Adipocyte (in vitro differentiated cells): Measurements from ENCODE around the gene CCN6.
A peak's percentile ranks its signal among the peaks of the same experiment; 100 is the strongest.
"Not testable (repeated sequence)": the region's sequence is repeated elsewhere in the genome, so short reads cannot be mapped to it uniquely, and the experiment has no call there.

ENCODE experiments used
- DNase-seq: peaks from one replicate; pipeline ENCODE4 v3.0.0-alpha.2; 2015; ENCODE audit warnings: low read depth
- H3K27me3 ChIP-seq: replicated peaks from 2 replicates; pipeline ENCODE4 v1.7.0; 2013; ENCODE audit warnings: mild to moderate bottlenecking, low read length, moderate library complexity; ENCODE audit not compliant: control insufficient read depth, insufficient read depth
- H3K36me3 ChIP-seq: 2 replicates; pipeline ENCODE4 v1.7.0; 2013; ENCODE audit warnings: low read length, mild to moderate bottlenecking, moderate library complexity; ENCODE audit not compliant: control insufficient read depth, insufficient read depth, severe bottlenecking
- H3K4me1 ChIP-seq: 2 replicates; pipeline ENCODE4 v1.7.0; 2013; ENCODE audit warnings: mild to moderate bottlenecking, low read length, moderate library complexity; ENCODE audit not compliant: control insufficient read depth, insufficient read depth
- H3K4me3 ChIP-seq: 2 replicates; pipeline ENCODE4 v1.7.0; 2013; ENCODE audit warnings: mild to moderate bottlenecking, low read length, moderate library complexity
- H3K9ac ChIP-seq: 2 replicates; pipeline ENCODE4 v1.7.0; 2013; ENCODE audit warnings: mild to moderate bottlenecking, low read length, moderate library complexity
- H3K9me3 ChIP-seq: 2 replicates; pipeline ENCODE4 v1.7.0; 2013; ENCODE audit warnings: mild to moderate bottlenecking, low read length, moderate library complexity; ENCODE audit not compliant: control insufficient read depth

Gene CCN6

DNA sequence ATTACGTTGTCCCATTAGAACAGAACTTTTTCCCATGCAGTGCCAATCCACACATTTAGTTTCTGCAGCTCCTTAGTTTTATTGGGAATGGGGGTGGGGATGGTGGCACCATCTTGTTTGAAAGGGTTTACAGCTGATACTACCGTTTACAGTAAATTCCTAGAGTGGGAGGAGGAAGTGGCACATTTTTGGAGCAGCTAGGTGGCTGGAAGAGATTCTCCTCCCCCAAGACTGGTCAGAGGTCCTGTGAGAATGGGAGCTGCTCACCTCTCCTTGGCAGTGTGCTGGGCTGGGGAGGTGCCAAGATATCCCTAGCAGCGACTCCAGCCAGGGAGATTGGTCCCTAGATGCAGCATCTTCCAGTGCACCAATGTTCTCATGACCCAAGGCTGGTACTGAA lies 12.4 kb upstream of the CCN6 start:
- H3K4me1 ChIP-seq, result peaks cover 77% of the 10 kb centered on the region

GRCh38 chr6:112043032-112044007 lies 10.6 kb upstream of the CCN6 start:
- H3K9me3 ChIP-seq, result no peaks in the 10 kb centered on the region
- H3K9ac ChIP-seq, result peak overlapping the region; percentile 95

More for the DNA sequence above, 12.4 kb upstream of the CCN6 start:
- DNase-seq, result no peak
- H3K9me3 ChIP-seq, result no peaks in the 10 kb centered on the region
- H3K4me3 ChIP-seq, result no peak overlapping the region
- H3K9ac ChIP-seq, result peak overlapping the region; percentile 25
- no peaks in the 10 kb centered on the region for H3K27me3 ChIP-seq
- no peaks in the 10 kb centered on the region for H3K36me3 ChIP-seq

DNA sequence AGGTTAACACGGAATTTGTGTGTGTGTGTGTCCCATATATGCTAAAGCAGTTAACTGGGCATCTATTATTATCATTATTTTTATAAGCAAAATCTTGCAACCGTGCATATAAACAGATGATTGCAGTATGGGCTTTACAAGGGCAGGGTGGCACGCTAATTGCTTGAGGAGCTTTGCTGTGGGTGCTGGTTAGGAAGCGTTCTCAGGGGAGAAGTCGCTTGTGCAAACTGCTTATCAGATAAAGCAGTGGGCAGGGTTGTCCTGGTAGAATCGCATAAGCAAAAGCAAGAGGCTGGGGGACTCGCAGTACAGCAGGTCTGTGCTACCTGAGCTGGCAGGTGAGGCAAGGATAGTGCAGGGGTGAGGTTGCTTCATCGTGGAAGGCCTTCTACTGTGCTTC lies 9.7 kb upstream of the CCN6 start:
- no peaks in the 10 kb centered on the region for H3K27me3 ChIP-seq
- DNase-seq, result peak; percentile 11
- H3K36me3 ChIP-seq, result no peaks in the 10 kb centered on the region

More at GRCh38 chr6:112043032-112044007, 10.6 kb upstream of the CCN6 start:
- Histone ChIP-seq H3K36me3 (no peaks in the 10 kb centered on the region), H3K4me1 (peaks cover 61% of the 10 kb centered on the region), H3K27me3 (no peaks in the 10 kb centered on the region), H3K4me3 (peak overlapping the region; percentile 89)
- DNase-seq, result peak; percentile 96

DNA sequence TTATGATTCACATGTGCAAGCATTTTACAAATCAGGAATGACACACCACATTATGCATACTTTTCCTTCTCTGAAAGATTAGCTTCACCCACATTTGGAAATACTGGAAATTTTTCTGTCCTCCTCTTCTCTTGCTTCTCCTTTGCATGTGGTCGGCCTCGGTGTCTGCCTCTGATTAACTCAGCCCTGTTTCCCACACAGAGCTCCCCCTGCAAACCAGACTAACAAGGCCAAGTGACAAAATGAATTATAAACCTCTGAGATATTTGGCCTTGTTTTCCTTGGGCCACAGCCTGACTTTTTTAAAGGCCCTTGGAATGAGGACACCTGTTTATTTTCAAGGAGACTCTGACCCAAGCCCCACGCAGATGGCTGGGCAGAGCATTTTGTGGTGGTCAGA lies 9.0 kb upstream of the CCN6 start:
- Histone ChIP-seq H3K4me1 (peaks cover 50% of the 10 kb centered on the region), H3K9me3 (no peaks in the 10 kb centered on the region), H3K9ac (peak overlapping the region; percentile 42), H3K36me3 (no peaks in the 10 kb centered on the region), H3K27me3 (no peaks in the 10 kb centered on the region), H3K4me3 (no peak overlapping the region)
- peak; percentile 84 for DNase-seq

More for the DNA sequence above, 9.7 kb upstream of the CCN6 start:
- Histone ChIP-seq H3K4me1 (peaks cover 56% of the 10 kb centered on the region), H3K9ac (peak overlapping the region; percentile 95), H3K4me3 (peak overlapping the region; percentile 89), H3K9me3 (no peaks in the 10 kb centered on the region)

GRCh38 chr6:112047523-112047922 lies 6.4 kb upstream of the CCN6 start:
- H3K4me3 ChIP-seq, H3K27me3 ChIP-seq, H3K9ac ChIP-seq, H3K36me3 ChIP-seq, H3K9me3 ChIP-seq, DNase-seq: not testable (repeated sequence)
- H3K4me1 ChIP-seq, result peaks cover 26% of the 10 kb centered on the region

DNA sequence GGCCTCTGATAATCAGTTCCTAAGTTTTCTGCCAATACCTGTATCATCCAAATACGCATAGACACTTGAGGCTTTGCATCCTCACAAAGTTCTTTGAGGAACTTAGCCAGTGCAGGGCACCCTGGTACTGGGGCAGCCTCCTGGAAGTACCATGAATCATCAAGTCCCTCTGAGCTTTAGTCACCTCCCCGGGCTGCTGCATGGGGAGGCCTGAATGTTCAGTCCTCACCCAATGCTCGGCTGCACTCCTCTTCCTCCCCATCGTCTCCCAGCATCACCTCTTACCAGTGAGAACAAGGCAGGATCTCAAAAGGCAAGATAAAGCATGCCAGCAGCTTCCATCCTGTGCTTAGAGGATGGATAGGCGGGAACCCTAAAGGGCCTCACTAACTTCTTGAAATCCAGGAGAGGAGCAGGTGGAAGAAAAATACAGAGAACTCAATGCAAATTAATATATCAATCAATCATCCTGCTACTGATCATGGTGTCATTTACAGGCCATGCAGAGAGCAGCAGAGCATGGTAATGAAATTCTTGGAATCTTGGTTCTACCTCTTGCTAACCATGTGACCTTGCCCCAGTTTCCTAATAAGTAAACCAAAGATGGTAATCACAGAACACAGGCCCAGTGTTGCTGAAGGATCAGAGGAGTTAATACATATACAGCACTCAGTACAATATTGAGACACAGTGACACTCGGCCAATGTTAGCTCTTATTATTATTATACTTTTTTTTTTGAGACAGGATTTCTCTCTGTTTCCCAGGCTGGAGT lies 4.7 kb upstream of the CCN6 start:
- Histone ChIP-seq H3K4me3 (no peak overlapping the region), H3K9ac (no peak overlapping the region), H3K9me3 (peaks cover 8% of the 10 kb centered on the region), H3K27me3 (no peaks in the 10 kb centered on the region), H3K36me3 (no peaks in the 10 kb centered on the region), H3K4me1 (peaks cover 17% of the 10 kb centered on the region)
- peak; percentile 8 for DNase-seq

DNA sequence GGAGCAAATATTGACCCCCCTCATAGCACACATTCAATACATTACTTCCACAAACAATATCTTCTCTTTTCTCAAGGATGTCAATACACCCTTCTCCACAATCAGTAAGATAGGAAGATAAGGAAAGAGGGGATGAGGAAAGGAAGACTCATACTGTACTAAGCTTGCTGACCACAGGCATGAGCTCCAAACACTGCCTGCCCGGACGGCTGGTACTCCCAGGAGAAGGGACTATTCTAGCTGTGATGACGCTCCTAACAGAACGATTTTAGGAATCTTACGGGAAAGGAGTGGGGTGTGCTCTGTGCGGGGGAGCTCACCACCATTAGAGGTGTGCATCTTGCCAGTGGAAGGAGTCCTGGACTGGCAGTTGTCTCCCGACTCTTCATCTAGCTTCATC lies 3.9 kb upstream of the CCN6 start:
- Histone ChIP-seq H3K36me3 (no peaks in the 10 kb centered on the region), H3K9ac (no peak overlapping the region), H3K4me3 (no peak overlapping the region), H3K27me3 (no peaks in the 10 kb centered on the region), H3K4me1 (peaks cover 9% of the 10 kb centered on the region), H3K9me3 (peaks cover 8% of the 10 kb centered on the region)
- no peak for DNase-seq

DNA sequence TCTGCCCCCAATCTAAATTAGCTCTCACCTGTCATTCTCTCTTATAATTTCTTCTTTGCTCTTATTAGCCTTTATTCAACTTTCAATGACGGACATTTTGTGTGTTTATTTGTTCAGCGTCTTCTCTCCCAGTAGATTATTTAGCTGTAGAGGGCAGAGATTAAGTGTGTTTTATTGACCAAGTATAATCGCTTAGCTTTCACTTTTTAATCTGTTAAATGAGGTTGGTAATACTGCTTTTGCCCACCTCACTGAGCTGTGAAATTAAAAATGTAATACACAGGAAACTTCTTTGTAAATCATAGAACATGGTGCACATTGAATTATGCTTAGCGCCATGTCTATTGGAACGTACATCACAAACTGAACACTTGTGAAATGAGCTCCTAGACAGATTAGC lies 3.5 kb upstream of the CCN6 start:
- Histone ChIP-seq H3K36me3 (no peaks in the 10 kb centered on the region), H3K9me3 (peaks cover 8% of the 10 kb centered on the region), H3K4me3 (no peak overlapping the region), H3K27me3 (no peaks in the 10 kb centered on the region), H3K9ac (no peak overlapping the region), H3K4me1 (peaks cover 5% of the 10 kb centered on the region)
- no peak for DNase-seq

- H3K4me1 ChIP-seq, H3K4me3 ChIP-seq, H3K9me3 ChIP-seq, H3K27me3 ChIP-seq, H3K36me3 ChIP-seq, H3K9ac ChIP-seq, DNase-seq: not testable (repeated sequence)
Observed at GRCh38 chr6:112051251-112051740, 2.6 kb upstream of the CCN6 start.

DNA sequence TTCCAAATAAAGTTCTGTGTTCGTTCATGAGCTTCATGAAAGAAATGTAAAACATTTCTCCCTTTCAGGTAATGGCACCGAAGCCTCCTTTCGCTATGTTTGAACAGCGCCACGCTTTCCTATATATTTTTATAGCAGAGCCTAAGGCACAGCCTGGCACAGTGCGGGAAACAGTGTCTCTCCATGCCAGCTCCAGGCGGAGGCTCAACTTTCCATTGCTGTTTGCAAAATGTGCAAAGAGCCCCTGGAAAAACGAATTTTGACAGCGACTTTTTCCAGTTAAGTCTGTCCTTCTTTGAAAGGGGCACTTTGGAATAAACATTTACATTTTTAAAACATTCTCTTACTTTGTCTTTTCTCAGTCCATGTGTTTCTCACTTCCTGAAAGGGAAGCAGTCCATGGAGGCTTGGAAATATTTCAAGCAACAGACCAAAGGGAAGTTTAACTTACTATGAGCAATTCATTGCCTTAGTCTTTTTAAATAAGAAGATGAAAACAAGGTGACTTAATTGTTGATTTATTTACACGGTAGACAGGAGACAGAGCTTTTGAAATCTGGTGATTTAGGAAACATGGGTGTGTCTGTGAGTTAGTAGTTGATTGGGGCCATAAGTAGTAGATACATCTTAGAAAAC lies 769 bp downstream of the CCN6 start:
- H3K36me3 ChIP-seq, result no peaks in the 10 kb centered on the region
- H3K27me3 ChIP-seq, result no peaks in the 10 kb centered on the region
- peak; percentile 7 for DNase-seq
- peaks cover 8% of the 10 kb centered on the region for H3K9me3 ChIP-seq
- H3K4me1 ChIP-seq, result no peaks in the 10 kb centered on the region
- H3K9ac ChIP-seq, result no peak overlapping the region
- no peak overlapping the region for H3K4me3 ChIP-seq
